Germinal center (tissue), 1 donor: Measurements from ENCODE around the gene CREB3L1.

Source experiments
- DNase-seq: peaks from one replicate; pipeline ENCODE4 v3.0.0; 2012; ENCODE audit warnings: mixed read lengths, low spot score

The CREB3L1 gene

DNA sequence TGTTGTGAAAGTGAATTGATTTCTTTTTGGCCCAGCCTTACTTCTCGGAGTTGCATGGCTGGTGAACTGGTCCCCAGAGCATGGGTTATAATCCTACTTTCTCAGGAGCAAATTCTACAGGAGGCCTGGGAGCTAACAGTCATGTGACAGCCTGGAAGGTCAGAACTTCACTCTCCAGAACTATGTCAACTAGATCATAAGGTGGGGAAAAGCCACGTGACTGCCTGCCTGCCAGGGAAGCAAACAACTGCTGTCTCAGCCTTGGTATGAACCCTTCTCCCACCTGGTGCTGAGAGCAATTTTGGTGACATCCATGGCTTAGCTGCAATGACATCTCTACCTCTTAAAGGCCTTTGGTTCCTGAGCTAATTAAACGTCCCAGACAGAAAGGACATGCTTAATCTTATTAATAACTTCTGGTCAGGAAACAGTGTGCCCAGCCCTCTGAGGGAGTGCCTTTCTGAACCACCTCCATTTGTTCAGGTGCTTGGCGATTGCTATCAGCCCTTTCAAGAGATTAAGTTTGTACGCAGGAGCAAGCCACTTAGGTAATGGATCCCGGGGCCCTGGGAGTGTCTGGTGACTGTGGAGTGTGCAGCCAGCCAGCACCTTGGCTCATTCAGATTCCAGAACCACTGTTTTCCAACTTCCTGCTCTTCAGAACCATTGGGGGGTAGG lies 1.4 kb upstream of the CREB3L1 start:
- DNase-seq = no peak

DNA sequence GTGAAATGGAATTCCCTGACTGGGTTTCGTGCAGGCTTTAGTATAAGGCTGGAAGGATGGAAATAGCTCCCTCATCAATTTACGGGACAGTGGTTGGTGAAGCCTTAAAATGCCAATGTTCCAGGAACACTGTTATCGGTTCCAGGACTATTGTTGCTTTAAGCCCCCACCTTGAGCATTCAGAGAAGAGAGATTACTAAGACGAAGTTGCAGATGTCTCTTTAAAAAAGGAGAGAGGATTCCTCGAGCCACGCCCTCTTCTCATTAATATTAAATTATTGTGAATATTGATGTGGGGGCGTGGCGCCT lies 195 bp upstream of the CREB3L1 start:
- DNase-seq = no peak

DNA sequence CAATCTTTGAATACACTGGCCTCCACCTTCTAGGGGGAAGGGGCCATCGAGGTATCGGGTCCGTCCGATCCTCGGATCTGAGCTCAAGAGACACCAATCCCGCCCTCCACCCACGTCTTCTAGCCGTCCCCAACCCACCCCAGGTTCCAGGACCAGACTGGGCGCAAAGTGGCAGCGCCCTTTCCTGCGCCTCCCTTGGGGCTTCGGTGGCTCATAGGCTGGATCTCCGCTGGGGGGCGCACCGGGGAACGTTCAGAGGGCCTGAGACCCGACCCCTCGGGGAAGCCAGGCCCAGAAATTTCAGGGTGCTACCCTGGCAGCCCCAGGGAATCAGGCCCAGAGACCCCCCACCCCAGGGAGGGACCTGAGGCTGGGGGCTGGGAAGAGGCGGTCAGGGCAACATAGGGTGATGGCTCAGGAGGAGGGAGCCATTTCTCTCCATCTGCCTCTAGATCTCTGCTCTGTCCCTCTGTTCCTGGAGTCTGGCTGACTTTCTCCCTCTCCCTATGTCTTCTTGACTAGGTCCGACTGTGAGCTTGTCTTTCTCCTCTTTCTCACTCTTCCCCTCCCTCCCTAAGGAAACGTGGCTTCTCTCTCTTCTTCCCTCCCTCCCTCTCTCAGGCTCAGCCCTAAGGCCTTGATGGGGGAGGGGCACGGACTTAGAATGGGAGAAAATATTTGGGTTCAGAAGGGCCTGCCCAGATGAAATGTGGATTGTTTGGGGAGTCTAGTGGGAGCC lies 1.1 kb downstream of the CREB3L1 start:
- DNase-seq = peak; percentile 41

DNA sequence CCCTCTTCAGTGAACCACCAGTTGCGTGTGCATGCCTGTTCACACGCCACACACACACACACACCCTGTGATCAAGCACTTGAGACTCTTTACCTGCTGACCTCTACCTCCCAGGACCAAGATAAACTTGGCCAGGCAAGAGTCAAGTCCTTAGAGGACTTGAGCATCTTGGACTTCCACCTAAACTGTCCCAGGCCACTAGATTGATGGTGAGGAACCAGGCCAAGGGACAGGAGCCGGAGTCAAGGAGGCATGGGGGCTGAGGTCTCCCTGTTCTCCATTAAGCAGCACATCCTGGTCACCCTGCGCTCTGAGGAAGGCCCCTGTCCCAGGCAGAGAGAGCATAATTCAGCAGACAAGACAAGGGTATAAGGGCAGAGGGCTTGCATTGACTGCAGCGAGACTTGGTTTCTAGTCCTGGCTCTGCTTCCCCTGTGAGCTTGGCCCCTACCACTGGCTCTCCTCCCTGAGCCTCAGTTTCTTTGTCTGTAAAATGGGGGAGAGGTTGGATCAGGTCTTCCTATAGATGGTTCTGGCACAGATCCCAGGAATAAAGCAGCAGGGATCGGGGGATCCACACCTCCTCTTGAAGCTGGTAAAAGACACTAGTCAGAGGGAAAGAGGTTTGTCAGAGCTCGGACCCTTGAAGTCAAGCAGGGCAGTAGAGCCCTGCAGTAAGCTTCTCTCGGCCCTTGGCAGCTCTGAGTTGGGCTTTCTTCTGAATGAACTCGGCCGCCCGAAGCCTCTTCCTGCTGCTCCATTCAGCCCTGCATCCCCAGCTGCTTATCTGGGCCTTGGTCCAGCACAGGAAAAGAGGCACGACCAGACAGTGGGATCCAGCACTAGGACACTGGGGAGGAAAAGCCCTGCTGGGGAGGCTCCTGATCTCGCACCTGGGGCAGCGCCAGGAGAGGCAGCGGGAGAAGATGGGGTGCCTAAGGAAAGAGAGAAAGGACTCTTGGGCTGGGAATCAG lies 2.0 kb downstream of the CREB3L1 start:
- DNase-seq = no peak

DNA sequence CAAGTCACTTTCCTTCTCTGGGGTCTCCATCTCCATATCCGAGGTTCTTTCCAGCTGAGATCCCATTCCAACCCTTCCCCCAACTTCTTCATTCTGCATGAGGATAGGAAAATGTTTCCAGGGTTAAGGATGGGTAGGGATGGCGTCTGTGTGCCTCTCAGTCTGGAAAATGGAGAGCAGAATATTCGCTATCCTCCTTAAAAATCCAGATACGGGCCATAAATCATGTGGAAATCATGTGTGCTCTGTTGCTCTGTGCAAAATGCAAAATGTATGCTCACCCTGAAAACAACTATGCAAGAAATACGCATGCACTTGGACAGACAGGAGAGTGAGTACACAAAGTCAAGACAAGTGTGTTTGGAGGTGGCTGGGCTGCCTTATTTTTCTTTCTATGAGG lies 3.2 kb downstream of the CREB3L1 start:
- no peak for DNase-seq

DNA sequence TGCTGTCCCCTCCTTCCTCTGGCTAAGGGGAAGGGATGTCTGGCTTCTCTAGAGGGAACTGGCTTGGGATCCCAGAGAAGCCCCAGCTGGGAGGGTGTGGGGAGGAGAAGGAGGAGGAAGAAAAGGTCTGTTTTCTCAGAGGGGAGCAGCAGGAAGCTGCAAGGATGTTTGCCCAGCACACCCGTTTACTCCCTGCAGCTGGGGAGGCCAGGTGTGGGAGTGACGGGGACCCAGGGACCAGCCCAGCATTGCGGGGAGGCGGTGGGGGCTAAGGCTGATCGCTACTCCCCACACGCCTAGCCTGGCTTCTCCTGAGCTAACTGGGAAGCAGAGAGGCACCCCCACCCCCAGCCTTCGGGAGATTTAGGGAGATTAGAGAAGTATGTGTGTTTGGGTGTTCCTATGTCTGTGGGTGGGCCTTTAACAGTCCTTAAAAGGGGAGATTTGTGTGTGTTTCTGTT lies 3.9 kb downstream of the CREB3L1 start:
- no peak for DNase-seq

DNA sequence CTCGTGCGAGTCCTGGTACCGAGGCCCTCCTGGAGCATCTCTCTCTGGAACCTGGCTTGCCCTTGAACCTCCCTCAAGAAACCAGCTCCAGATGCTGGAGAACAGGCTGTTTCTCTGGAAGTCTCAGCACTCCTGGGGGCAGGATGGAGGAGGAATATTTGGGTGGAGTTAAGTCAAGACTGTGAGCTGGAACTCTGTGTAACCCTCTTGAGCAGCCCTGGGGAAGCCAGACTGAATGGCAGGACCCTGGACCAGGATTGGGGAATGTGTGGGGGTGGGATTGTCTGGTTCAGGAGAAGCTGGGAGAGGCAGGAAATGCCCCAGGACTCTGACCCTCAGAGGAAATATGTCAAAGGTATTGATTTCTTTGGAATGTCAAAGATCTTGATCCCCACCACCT lies 7.7 kb downstream of the CREB3L1 start:
- DNase-seq = no peak

DNA sequence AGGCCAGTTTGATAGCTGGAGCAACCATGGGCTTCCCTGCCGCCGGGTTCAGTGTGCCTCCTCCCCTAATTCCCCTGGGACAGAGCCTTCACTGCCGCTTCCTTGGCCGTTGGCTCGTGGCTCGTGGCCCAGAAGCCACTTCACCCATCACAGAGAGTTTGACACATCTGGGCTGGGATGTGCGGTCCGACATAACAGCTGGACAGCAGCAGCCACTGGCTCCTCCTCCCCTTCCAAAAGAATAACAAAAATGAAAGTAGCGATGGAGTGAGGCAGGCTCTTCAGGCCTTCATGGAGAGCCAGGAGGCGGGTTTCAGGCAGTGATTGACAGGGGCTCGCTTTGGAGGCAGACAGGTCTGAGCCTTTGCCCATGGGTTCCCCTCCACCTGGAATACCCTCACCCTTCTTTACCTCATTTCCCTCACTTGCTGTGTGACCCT lies 8.2 kb downstream of the CREB3L1 start:
- DNase-seq = no peak

DNA sequence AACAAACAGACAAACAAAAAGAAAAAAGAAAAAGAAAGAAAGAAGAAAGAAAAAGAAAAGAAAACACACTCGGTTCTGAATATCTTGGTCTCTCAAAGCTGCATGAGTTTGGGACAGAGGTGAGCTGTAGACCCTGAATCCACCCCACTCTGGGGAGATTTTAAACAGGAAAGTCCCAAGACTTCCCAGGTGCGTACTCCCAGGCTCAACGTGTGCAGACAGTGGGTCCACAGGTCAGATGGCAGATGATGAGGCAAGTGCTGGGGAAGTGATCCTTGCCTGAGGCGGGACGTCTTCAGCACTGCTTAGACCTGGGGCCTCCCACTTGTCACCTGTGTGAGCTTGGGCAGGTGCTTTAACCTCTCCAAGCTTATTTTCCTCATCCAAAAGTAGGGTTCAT lies 9.3 kb downstream of the CREB3L1 start:
- no peak for DNase-seq

DNA sequence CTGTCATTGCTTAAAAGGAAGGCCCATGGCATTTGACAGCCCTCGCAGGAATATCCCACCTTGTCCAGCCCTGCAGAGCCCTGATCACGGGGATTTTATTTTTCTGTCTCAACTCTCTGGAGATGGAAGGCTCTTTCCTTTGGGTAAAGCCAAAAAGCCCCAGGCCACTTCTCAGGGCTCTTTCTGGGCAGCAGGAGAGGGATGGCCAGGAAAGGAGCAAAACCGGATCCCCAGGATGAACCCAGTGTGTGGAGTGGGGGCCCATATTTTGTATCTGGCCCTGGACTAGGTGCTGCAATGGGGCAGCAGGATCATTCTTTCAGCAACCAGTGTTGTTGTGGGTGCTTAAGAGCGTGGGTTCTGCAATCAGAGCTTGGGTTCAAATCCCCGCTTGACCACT lies 11.0 kb downstream of the CREB3L1 start:
- no peak for DNase-seq

DNA sequence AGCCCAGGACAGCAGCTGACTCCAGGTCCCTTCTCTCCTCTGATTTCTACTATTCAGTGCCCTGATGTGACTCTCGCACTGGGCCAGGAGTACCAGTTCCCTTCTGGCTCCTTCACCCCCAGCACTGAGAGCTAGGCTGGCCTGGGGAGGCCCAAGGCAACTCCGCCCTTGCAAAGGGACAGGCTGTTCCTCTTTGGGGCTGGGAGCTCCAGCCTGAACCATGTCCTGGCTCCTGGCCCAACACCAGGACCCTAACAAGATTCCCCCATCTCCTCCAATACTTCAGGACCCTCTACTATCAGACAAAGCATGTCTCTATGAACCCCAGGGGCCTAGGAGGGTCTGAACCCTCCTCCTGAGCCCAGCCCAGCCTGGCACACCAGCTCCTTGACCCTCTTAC lies 12.5 kb downstream of the CREB3L1 start:
- DNase-seq = no peak

DNA sequence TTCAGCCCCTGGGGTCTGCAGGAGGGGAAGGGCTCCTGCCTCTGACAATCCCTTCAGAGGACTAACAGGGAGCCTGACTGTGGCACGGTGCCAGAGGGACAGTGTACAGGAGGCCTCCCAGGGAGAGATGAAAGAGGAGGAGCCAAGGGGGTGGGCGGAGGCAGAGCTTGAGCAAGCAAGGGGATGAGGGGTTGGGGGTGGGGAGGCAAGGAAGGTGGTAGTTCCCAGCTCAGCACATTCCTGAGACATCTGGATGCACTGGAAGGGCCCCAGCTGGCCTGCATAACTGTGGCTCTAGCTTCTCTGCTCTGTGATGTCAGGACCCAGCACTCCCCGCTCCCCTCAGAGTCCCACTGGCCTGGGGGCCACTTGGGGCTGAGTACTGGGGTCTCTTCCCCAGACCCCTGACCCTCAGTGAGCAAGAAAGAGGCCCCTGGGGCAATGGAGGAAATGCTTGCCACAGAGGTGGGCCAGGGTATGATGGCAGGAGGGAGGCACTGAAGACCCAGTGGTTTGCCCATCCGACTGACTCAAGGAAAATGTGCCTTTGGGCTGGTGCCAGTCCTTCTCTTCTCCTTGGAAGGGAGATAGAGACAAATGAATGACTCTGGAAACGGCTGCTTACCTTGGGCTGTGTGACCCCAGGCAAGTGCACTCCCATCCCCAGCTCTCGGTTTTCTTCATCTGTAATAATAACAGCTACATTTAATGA lies 13.3 kb downstream of the CREB3L1 start:
- no peak for DNase-seq

DNA sequence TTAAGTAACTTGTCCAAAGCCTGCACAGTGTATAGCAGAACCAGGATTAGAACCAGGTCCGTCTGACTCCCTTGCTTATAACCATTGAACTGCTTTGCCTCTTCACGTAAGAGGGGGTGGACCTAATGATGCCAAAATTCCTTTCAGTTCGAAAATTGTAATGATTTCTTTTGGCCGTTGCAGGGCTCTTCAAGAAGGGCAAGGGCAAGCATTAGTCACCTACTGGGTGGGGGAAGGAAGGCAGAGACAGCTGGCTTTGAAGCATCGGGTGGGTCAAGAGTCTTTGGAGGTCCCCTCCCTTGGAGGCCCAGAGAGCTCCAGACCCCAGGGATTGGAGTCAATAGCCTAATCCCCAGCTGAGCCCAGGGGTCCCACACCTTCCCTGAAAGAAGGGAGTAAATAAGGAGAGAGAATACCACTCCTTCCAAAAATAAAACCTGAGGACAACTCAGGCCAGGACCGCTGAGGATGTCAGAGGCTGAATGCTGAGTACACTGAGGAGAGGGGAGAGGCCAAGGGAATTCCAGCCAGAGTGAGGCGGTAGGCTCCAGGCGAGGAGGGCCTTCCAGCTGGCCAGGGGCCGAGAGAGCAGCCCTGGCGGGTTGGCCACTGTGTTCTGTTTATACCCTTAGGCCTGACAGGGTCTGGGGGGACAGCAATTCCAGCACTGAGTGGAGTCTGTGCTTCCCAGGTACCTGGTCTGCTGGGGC lies 14.1 kb downstream of the CREB3L1 start:
- no peak for DNase-seq

DNA sequence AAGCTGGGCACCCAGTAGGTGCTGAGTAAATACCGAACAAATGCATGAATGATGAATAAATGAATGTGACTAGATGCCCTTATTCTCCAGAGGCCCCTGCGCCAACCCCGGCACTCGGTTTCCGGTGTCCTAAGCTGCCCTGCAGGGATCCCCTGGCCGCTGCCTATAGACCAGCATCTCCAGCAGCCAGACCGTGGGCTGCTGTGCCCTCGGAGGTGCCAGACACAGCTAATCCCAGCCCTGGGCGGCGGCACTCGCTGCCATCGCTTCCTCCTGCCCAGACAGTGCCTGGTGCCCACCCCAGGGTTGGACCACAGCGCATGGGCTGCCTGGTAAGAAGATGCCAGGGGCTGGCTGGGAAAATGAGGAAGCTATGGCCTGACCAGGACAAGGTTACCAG lies 15.6 kb downstream of the CREB3L1 start:
- no peak for DNase-seq

DNA sequence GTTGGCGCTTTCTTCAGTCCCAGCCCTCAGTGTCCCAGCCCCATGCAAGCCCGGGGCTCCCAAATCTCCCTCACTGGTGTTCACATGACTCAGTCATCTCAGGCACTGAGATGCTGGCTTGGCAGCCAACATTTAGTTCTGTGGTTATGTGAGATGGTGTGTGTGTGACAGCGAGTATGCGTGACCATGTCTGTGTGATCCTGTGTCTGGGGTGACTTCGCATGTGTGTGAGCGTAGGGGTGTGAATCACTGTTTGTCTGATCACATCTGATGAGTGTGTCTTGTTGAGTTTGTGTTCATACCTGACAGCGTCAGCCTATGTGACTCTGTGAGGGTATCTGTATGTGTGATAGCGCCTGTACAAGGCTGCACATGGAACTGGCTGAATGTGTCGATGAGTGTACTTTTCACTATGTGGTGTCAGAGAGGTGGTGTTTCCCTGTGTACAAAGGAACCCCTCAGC lies 16.2 kb downstream of the CREB3L1 start:
- DNase-seq = no peak

DNA sequence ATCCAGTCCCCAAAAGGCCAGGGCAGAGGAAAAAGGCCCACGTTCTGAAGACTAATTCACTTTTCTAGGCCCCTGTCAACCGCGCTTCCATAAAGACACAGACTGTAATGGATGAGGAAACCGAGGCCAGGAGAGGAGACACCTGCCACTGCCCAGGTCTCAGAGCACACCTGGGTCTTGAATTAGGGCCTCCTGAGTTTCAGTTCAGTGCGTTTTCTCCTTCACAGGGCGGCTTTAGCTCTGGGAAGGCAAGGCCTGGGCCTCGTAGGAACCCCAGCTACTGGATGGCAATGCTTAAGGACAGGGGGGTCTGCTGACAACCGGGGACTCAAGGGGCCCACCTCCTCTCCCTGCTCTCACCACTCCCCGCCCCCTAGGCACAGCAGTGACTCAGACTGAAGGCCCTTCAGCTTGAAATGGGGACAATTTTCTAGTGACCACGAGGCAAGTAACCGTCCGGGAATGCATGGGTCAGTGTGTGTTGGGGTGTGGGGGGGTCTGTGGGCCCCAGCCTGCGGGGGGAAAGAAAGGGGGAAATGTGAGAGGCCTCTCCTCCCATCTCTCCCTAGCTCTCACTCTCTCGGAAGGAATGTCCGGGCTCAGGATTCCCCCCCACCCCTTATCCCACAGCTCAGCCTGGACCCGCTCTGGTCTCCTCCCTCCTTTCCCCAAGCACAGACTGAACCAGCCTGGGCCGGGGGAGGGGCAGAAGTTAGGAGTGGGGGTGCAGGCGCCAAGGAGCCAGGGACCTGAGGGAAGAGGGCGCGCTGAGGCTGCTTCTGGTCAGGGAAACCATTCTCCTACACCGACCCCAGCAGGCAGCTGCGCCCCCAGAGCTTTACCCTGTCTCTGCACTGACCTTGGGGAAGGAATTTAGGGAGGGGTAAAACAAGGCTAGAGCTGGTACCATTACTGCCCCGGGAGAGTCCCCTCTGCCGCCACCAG lies 17.2 kb downstream of the CREB3L1 start:
- no peak for DNase-seq

DNA sequence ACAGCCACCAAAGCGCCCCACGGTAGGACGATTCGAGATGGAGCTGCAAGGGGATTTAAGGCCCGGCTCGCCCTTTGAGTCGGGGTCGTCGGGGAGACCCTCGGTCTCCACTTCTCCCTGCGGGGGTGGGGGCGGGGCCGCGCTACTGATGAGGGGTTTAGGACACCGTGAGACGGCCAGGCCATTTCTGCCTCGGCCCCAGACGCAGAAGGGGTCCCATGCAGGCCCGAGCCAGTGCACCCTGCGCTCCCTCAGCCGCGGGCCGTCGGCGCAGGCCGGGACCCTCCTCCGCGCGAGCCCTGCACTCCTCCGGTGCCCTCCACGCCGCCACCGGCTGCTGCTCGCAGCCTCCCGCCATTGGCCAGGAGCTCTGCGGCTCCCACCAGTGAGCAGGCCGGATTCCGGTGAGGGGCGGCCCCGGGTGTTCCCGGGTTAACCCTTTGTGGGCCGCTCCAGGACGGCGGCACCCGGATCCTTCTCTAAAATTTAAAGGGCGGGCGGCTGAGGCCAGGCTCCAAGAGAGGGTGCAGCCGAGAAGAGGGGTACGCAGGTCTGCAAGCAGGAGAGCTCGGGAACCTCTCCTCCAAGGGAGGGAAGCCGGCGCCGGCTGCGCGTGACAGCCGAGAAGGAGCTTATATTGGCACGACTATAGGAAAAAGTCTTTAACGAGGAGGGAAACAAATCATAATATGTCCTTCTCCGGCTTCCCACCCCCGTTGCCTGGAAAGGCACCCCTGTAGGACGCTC lies 18.0 kb downstream of the CREB3L1 start:
- DNase-seq = peak; percentile 83

DNA sequence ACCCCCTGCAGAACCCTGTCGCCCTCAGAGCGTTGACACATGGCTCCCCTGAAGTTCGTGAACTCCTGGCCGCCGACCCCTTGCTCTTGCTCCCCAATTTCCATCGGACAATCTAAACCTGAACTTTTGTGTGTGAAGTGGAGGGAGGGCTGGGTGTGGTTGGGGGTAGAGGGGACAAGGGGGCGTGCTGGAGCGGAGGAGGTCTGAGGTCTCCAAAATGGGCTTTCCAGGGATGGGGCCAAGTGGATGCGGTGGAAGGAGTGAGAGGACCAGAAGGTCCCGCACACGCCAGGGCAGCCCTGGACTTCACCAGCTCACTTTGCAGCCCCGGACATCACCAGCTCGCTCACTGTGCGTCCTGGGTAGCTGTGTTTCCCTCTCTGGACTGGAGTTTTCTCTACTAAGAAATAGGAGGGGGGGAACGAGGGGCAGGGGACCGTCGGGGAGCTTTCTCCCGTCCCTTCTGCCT lies 18.6 kb downstream of the CREB3L1 start:
- no peak for DNase-seq
